OCI-M2 (cell line): Measurements from ENCODE around the gene SYCP2.

ENCODE experiments used
- DNase-seq: peaks from one replicate; lab custom pipeline; 2025; ENCODE audit not compliant: unreplicated experiment; lab: John Stamatoyannopoulos, UW

SYCP2 gene

DNA sequence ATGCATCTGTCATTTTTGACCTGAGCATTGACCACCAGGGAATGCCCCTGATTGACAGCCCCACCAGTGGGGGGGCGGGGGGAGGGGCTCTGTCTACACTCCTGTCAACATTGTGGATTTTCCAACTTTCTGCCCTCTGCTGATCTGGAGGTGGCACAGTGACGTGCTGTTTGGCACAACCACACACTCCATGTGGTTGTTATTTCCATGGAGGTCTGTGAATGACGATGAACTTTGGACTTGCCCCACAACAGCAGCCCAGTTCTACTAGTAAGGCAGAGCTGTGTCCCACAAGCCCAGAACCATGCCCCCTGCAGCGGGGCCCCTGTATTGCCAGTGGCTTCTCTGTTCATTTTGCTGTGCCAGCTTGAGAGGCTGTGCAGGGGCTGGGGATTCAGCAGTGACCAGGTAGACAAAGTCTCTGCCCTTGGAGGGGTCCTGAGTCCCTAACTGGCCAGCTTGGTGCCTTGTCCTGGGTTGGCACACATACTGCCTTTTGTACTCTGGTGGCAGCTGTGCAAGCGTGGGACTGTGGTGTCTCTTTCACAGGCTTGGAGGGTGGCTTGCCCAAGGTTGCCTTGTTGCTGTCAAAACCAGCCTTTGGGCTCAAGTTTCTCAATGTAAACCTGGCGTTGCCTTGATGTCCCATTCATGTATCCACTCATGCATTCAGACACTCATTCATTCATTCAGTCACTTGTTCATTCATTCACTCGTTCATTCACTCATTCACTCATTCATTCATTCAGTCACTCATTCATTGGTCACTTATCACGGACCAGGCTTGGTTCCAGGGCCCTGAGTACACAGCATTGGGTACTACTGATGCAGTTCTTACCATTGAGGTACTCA lies 108.5 kb downstream of the SYCP2 start:
- DNase-seq = no peak

DNA sequence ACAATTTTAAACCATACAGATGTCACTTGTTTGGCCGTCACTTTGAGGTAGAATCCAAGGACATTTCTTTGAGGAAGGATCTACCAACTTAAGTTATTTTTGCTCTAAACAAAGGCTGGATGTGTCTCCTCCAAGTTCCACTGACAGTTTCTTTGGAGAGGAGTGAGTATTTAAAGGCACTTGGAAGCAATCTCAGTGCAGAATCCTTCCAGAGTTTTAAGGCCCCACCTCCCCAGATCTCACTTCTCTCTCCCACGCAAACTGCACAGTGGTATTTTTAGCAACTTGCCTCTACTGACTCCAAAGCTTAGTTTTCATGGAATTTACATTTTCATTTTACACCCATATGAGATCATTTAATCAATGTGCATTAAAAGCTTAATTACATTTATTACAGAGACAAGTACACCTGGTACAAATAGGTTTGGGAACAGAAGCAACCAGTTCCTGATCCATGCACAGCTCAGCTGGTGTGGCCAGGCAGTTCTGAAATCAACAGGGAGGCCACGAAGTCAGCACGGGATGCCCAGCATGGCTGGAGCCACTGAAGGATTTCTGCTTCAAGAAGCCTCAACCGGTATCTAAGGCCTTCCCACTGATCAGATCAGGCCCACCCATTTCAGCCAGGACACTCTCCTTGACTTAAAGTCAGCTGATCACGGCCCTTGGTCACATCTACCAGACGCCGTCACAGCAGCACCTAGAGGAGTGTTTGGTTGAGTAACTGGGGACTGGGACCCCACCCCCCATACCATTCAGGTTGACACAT lies 109.8 kb downstream of the SYCP2 start:
- no peak for DNase-seq

- DNase-seq = no peak
Observed at GRCh38 chr20:59823030-59823423, 110.4 kb downstream of the SYCP2 start.

DNA sequence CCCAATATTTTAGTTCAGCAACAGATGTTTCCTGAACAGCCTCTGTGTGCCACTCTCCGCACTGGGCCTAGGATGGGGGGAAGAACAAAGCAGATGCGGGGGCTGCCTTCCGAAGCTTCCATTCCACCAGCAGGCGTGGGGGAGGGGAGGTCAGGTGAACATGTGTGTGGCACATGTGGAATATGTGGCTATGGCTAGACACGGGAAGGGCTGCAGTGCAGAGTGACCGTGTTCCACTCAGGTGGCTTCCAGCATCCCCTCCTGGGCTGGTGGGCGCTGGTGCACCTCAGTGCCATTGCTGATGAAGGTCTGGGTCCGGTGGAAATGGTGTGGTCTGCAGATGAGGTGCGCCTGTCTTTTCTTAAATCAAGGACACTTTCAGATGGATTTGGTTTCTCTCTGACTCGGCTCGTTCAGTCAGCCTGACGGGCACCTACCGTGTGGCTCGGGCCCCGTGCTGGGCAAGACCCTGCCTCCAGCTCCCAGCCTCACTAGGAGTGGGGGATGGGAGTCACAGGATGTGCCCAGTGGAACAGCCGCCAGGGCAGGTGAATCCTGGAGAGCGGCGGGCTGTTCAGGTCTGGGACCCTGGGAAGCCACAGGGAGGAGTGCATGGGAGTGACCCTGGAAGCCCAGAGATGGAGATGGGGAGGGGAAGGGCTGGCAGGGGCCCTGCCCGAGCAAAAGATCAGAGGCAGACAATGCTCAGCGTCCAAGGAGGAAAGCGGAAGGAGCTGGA lies 111.0 kb downstream of the SYCP2 start:
- DNase-seq = no peak

- DNase-seq = no peak
Observed at GRCh38 chr20:59821788-59822187, 111.6 kb downstream of the SYCP2 start.

GRCh38 chr20:59821201-59821600 lies 112.2 kb downstream of the SYCP2 start:
- no peak for DNase-seq

DNA sequence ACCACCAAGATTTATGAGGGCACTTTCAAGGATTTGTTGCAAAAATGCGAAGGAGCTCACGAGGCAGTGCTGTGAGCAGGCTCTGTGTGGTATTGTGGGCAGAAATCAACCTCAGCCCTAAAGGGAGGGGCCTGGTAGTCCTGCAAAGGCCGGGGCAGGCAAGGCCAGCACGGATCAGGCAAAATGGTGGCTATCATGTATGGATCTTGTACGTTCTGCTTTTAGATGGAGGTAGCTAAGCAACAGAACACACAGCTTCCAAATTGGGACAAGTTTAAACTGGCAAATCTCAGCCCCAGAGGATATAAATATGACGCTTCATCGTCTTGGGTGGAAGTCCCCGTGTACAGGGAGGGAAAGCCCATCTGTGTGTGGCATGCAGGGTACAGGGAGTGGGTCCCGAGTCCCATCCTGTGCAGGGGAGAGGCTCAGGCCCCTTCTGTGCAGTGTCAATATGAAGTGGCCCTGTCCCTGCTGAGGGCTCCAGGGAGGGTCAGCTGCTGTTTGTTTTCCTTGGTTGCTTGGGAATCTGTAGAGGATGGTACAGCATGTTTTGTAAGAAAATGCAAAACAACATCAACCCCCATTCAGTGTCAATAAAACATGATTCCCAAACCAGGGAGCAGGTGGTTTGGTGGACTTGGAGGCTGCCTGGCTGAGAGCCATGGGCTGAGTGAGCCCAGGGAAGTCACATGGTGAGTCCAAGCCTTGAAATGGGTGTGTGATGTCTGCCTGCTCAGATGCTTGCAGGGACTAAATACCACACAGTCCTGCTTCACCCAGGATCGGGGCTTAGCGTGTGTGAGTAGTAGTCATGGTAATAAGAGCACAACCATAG lies 113.0 kb downstream of the SYCP2 start:
- DNase-seq = no peak

DNA sequence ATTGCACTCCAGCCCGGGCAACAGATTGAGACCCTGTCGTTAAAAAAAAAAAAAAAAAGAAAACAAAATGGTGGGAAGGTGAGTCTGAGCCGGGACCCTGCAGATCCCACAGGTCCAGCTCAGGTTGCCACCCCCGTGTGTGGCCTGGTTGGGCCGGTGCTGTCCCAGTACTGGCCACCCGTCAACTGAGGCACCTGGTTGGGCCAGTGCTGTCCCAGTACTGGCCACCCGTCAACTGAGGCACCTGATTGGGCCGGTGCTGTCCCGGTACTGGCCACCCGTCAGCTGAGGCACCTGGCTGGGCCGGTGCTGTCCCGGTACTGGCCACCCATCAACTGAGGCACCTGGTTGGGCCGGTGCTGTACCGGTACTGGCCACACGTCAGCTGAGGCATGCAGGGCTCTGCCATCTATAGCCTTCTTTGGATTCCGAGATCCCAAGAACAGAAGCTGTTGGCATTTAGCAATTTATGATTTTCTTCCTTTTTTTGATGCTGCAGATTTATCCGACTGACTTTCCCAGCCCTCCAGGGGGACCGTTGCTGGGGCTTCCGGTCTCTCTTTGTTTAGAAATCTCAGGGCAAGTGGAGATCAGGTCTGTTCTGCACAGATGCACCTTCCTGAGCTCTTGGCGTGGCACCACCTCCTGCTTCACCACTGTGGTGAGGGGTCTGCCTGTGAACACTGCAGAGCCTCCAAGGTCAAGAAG lies 113.8 kb downstream of the SYCP2 start:
- no peak for DNase-seq

GRCh38 chr20:59818911-59819310 lies 114.5 kb downstream of the SYCP2 start:
- no peak for DNase-seq

DNA sequence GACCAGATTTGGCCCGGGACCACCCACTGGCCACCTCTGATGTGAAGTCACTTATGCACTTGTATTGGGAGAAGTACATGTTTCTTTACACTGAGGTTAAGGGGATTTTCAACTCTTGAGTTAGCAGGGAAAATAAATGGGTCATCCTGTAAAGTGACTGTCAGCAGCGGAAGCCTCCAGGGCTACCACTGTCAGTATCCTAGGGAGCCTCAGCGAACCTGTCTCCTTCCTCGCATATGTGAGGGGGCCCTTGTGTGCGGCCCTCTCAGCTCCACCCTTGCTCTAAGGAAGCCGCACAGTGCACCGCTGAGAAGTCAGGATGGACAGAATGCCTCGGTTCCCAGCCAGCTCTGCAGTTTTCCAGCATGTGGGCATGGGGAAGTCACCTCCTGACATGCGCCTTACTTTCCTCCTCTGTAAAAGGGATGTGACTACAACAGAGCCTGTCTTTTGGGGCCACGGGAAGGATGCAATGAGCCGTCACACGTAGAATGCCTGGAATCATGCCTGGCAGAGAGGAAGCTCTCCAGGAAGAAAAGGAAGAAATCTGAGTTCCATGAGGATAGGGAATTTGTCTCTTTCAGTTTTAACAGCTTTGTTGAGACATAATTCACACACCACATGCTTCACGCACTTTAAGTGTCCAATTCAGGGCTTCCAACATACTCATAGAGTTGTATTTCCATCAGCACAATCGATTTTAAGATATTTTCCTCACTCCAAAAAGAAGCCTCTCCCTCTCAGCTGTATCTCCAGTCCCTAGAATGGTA lies 115.4 kb downstream of the SYCP2 start:
- DNase-seq = no peak

DNA sequence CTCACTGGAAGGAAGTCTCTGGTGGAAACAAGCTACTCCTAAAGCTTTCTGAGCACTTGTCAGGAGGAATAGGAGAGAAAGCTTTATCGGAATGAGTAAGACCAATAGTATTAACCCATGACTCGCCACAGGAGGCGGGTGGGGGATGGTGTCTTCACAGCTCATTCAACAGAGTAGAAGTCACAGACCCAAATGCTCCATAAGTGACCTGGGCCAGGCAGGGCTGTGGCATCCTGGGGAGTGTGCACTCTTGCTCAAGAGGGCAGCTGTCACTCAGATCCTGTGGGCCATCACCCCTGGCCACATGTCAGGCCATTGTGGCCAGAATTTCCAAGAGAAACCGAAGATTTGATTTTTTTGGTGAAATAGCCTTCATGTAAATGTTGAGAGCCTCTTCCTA lies 116.0 kb downstream of the SYCP2 start:
- DNase-seq = no peak

DNA sequence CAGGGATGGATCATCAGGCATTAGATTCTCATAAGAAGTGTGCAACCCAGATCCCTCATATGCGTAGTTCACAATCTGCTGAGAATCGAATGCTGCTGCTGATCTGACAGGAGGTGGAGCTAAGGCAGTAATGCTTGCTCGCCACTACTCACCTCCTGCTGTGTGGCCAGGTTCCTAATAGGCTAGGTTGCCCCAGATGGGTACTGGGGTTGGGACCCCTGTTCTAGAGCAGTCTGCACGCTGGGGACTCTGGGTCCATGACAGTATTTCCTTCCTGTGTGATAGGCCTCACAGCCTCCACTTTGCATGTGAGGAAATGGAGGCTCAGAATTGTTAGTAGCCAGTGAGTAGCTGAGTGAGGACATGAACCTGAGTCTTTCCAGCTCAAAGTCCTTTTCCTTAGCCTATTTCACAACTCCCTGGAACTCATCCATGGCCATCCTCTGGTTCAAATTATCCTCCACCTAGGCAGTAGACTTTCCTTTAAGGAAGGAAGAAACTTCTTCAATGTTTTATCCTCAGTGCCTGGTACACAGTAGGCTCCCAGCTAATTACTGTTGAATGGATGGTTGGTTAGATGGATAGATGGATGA lies 117.2 kb downstream of the SYCP2 start:
- no peak for DNase-seq

- DNase-seq = no peak
Observed at GRCh38 chr20:59814840-59815340, 118.5 kb downstream of the SYCP2 start.

DNA sequence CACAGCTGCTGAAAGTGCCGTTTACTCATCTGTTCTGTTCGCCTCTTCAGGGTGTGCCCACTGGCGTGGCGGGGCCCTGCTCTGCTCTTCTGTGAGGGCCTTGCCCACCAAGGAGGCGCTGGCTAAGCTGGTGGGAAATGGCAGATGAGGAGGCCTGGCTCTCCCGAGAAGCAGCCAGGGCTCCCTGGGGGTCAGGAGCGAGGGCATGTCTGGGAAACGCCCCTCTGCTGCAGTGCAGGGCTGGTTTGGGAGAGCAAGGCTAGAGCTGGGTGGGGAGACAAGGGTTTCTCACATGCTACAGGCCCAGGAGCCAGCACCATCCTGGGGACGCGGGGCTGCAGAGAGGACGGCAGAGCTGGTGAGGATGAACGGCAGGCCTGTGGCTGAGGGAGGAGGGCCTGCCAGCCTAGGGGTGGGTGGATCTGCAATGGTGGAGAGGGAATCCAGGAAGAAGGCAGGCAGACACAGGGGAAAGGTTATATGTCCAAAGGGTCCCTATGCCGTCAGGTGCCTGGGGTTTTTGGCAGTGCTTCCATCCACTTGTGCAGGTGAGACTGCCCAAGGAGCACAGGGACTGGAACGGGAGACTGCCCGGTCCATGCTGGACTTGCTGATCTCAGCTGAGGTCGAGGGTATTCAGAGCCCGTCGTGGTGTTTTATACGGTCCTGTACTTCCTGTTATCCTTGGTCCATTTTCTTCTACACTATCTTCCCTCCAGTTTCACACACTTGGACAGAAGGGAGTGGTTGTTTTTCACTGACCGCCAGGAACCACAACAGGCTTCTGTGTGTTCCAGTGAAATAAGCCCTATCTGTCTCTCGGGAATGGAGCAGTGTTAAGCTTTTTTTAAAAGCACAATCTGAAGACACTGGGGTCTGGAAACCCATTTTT lies 119.2 kb downstream of the SYCP2 start:
- no peak for DNase-seq
